Endometrial microvascular endothelial cells (primary cell): ENCODE measurements around the gene PTPN9. TPM values are rescaled to one million over a fixed set of nuclear protein-coding genes. Genes with fewer than 3 reads are reported as not detected.
"Not testable (repeated sequence)": the region's sequence is repeated elsewhere in the genome, so short reads cannot be mapped to it uniquely, and the experiment has no call there.

ENCODE experiments used
- in situ Hi-C: cut with HindIII; loops from 2 replicates; pipeline ENCODE4 v1.10.0; 2017; ENCODE audit warnings: low sequenced_read_pairs, low pct_unique_long_range_greater_than_20kb; ENCODE audit errors: inconsistent ontology term
- total RNA-seq: library from RNA; depleted of rRNA; stranded (reverse); fragments of >200 nt; gene quantifications from one replicate; pipeline ENCODE4 v1.2.3, GENCODE V29; 2015; ENCODE audit errors: inconsistent ontology term

Gene PTPN9
- total RNA-seq, 1 donor from 2014 or later: 19.1 TPM

DNA sequence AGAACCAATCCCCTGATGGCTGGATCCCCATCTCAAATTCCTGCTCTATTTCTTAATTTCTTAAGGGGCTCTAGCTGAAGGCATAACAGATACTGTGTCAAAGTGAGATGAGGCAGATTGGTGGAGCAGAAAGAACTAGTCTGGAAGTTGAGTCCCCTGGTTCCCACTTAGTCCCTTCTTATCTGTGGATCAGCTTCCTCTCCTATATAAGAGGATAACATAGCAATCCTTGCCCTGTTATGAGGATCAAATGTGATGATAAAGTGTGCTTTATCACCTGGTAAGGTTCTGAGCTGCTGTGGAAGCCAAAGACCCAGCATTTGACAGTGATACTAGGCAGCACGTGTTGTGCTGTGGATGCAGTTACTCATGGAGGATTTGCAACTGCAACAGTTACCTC lies 119.5 kb downstream of the PTPN9 start:
- in situ Hi-C loops: no loop called here

DNA sequence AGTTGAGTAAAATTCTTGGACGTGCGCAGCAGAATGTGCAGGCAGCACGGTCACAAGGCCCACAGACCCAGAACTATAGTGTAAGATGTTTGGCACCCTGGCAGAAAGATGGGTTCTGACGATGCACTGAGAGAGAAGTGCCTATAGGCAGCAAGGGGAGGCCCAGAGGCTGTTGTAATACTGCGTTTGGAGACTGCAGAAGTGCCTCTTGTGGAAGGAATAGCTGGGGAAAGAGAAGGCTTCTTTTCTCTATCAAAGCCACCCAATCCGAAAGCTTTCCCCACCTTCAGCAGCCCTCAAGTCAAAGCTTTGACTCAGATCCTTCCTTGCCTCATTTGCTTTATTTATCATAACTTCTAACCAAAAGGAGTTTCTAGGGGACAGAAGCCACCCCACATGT lies 122.4 kb downstream of the PTPN9 start:
- in situ Hi-C loops: no loop called here

DNA sequence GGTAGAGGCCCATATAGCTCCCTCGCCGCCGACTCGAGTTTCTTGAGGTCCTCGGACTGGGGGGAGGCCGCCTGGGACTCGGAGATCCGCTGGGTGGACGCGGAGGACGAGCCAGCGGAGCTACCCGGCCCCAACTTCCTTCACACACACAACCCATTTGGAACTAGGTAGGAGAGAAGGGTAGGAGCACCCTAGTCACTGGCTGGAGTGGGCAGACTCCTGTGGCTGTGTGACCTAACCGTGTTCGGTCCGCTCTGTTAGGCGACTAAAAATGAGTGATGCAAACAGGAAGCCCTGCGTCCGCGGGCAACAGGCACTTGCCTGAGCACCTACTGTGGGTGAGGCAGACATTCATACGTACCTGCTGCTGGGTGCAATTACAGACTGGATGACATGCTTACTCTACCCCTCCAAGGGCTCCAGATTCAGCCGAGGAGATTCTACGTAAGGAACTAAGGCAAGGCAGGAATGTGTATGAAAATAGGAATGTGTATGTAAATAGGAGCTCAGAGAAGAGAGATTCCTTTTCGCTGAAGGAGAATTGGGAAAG lies 123.1 kb downstream of the PTPN9 start:
- in situ Hi-C loops: no loop called here

DNA sequence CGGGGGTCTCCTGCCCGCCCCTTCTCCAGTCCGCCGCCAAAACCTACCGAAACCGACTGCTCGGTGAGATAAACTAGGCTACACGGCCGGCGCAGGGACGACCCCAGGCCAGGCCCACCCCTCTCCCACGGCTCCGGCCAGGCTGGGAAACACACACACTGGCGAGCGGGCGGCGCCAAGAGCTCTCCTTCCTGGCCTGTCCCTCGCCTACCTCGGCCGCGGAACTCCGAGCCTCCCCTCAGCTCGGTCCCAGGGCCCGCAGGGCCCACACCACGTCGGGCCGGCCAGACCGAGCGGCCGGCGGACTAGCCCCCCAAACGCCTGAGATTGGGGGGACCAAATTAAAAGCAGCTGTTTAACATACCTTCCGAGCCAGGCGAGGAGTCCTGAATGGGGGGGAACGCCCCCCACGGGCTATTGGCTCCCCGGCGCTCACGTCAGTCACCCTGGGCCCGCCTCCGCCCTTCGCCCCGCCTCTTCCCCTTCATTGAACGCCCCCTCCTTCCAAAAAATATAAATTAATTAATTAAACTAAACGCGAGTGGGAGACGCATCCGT lies 123.6 kb downstream of the PTPN9 start:
- in situ Hi-C loops: no loop called here

DNA sequence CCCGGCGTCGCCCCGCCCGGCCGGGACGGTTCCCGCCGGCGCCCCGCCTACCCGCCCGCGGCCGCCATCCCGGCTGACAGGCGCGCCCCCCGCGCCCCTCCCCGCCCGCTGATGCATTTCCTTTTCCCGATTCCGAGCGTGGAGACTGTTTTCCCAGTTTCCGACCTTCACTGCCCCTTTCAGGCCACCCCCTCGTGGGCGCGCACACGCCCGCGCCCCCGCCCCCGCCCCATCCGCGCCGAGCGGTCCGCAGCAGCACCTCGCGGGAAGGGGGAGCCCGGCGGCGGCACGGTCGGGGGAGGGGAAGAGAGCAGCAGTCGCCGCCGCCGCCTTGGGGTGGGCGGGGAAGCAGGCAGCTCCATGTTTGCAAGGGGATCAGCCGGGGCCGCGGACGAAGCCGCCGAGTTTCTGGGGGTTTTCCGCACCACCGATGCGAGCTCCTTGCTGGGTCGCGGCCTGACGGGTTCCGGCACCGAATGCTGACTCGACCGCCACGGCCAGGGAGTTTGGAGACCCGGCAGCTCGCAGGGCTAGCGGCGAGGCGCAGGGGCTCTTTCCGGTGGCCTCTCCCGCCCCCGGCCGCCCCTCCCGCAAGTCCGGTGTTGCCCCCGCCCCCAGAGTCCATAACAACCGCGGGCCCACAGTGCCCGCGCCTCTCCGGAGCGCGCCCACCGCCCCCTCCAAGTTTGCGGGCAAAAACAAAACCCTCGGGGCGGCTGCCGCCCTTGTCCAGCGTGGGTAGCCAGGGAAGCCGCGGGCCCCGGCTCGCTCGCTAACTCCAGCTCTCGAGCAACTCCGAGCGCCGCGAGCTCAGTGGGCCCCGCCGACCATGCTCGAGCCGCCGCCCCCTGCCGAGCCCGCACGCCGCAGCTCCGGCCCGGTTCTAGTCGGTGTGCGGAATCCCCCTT lies 124.4 kb downstream of the PTPN9 start:
- in situ Hi-C loops: no loop called here

DNA sequence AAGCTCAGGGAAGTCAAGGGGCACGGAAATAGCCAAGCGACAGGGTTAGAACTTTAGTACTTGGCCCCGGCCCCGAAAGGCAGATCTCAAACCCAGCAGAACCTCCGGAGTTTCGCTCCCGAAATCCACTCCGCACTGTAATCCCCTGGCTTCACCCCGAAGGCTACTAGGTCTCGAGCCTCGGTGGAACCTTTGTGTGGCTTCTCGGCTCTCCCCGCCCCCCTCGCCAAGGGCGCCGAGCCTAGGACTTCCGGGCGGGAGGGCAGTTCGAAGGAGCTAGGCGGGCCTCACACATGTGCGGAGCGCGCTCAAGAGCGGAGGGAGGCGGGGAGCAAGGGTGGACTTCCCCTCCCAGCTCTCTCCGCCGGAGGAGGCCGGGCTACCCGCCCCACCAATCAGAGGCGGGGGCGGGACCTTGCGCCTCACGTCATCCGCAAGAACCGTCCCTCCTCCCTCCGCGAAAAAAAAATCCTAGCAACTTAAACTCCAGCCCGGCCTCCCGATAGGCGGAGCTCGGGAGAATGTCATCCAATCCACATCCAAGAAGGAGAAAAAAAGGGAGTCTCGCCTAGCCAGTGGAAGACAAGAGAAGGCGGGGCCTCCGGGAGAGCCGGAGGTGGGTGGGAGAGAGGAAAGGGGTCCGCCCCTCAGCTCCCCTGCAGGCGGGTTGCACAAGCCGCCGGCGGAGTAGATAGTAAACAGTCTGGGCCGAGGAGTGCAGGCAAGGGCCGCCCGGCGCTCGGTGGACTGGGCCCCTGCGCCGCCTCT lies 125.2 kb downstream of the PTPN9 start:
- in situ Hi-C loops: no loop called here

DNA sequence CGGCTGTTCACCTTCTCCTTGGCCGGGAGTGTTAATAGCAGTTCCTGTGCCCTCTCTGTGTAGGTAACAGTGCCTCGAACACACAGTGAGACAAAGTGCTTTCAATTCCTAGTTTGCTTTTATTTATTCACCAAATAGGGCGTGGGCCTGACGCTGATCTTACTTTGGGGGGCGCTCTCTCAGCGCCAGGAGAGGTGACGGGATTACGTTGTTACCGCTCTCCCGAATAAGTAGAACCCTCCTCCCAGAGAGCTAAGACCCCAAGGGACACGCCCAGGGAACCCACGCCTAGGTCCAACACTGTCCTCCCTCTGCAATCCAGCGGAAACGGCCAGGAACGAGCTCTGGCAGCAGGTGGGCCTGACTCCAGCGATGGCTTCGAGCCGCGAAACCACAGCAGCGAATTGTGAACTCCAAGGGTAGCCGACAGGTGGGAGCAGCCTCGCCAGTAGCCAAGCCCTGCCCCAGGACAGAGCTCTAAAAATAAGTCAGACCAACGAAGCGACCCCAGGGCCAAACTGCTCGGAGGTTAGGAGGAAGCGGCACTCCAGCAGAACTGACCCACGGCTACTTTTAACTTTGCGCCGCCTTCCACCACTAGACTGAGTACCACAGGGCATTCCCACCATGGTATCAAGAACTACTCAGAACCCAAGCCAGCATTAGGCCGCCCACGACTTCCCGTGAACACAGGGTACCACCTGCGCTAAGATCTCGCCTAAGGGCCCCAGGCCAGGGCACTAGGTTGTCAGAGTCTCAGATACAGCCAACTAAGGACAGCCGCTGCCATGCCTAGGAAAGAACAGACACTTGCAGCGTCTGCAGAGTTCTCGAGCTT lies 126.0 kb downstream of the PTPN9 start:
- in situ Hi-C loops: no loop called here

DNA sequence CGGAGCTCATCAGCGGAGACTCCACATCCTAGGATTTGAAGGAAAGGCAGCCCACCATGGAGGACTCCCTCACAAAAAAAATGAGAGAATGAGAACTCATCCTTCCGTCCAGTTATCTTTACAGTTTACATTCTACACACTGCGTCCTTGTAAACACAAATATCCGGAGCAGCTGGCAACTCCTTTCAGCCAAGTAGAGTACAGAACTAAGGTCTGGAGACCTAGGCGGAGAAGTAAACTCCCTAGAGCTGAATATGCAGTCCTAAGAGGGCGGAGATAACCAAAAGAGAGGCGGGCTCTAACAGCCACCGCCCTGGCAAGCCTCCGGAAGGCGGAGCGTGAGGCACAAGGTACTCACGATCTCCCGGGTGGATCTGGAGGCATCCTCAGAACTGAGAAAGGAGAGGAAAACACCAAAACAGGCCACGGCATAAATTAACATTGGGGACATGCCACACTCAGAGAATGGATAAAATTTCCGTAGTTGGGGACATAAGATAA lies 126.7 kb downstream of the PTPN9 start:
- in situ Hi-C loops: no loop called here

DNA sequence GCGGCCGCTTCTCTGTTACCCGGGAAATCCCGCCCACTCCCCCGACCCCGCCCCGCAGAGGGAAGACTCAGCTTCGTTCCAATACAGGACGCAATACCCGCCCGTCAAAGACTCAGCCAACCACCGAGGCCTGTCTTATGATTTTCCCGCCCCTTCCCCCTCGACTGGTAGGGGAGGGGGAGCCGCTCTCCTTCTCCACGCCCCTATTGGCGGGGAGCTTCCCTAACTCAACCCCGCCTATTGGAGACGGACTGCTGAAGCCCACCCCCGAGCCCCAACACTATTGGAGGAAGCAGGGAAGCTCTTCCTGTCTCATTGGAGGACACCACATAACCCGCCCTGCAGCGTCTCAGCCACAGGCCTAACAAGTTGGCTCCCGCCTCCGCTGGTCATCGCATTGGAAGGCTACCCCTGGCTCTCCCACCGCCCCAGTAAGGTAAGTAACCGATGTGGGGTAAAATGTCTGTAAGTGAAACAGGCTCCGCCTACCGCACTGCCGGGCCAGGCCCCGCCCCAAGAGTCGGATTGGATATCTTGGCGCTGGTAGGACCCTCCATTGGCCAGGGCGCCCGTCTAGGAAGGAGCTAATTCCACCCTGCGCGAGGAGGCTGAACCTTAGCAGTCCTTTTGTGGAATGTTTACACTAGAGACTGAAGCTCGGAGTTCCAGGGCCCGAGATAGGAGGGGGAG lies 127.3 kb downstream of the PTPN9 start, which contains the start of gene SIN3A:
Gene SIN3A, minus strand, starts transcription at position 17 of the 690 bp plus-strand sequence. CDS start 21,315 bp downstream, outside the sequence.
- in situ Hi-C loops: no loop called here

DNA sequence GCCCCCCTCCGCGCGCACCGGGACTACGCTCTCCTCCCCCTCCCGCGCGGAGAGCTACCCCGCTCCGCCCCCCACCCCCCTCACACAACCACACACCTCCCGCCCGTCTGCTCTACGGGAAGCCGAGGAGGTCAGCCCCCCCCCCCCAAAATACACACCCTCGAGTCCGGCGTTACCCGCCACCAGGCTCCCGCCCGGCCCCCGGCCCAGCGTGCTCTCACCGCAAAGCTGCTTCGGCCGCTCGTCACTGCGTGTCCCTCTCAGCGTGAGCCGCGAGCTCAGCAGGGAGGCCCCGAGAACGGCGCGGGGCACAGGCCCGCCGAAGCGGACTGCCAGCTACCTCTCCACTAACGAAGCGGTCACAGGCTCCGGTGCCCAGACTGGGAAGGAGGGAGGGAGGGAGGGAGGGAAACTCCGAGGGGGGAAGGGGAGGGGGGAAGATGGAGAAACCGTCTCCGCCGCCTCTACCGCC lies 127.9 kb downstream of the PTPN9 start:
- in situ Hi-C loops: no loop called here

DNA sequence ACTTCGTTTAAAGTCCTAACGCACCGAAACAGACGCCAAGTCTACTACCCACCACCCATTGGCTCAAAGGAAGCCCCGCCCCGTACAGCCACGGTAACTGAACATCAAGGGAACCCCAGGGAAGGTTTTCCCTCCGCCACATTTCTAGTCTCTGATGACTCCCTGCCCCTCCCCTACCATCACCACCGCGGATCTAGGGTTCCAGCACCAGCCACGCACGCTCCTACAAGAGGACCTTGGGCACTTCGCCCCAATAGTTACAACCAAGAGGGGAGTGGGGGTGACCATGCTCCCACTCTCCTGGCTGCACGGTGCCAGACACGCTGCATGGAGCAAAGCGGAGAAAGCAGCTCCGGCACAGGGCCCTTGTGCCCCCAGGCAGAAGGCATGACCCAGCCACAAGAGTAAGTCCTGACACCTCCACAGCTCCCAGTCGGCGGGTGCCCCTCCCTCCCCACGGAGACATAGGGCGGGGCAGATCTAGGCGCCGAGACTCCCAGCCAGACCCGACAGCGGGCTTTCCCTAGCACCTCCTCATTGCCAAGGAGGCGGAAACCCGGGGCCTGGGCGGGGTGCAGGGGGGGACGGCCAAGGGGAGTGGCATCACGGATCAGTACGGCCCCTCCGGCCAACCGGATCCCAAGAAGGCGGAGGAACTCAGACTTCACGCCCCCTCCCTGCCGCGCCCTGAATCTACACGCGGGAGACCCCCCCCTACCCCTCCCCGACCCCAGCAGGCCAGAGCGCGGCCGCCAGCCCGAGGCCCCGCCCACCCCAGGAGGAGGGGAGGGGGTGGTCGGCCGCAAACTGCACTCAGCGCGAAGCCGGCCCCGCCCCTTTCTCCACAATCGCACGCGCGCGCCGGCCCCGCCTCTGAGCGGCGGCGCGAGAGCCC lies 128.6 kb downstream of the PTPN9 start:
- in situ Hi-C loops: no loop called here

DNA sequence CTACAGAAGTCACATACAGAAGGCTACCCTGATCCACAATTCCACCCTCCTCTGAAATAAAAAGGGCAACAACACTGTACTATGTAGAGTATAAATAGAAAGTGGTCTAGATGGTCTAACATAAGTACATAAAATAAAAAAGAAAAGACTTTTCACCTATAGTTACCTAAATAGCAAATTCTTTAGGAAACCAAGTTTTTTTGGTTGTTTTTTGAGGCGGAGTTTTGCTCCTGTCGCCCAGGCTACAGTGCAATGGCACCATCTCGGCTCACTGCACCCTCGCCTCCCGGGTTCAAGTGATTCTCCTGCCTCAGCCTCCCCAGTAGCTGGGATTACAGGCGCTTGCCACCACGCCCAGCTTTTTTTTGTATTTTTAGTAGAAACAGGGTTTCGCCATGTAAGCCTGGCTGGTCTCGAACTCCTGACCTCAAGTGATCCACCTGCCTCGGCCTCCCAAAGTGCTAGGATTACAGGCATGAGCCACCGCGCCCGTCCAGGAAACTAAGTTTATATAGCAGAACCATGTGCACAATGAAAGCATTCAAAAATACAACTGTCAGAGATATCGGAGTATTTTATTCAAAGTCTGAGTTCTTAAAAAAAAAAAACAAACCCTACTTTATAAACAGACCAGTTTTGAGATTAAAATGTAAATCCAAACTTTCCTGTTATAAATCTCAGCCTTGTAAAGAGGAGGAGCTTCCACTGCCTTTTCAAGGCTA lies 129.4 kb downstream of the PTPN9 start:
- in situ Hi-C loops: no loop called here

DNA sequence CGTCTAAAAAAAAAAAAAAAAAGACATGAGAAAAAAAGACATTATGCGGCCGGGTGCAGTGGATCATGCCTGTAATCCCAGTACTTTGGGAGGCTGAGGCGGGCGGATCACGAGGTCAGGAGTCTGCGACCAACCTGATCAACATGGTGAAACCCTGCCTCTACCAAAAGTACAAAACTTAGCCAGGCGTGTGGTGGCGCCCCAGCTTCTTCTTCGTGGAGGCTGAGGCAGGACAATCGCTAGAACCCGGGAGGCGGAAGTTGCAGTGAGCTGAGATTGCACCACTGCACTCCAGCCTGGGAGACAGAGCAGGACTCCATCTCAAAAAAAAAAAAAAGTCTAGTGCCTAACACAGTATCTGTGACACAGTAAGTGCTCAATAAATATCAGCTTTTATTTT lies 130.9 kb downstream of the PTPN9 start:
- in situ Hi-C loops: not testable (repeated sequence)

DNA sequence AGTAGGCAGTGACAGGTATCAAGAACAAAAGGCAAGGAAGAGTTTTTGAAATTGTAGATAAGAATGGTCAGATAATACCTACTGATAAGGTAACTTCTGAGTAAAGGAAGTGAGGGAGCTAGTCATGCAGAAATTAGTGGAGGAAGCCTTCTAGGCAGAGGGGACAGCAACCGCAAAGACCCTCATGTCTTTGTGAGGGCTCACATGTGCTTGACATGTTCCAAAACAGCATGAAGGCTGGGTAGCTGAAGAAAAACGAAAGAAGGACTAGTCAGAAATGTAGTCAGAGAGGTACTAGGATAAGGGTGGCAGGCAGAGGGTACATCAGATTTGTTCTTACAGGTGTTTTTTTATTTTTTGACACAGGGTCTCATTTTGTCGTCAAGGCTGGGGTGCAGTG lies 133.0 kb downstream of the PTPN9 start:
- in situ Hi-C loops: no loop called here

DNA sequence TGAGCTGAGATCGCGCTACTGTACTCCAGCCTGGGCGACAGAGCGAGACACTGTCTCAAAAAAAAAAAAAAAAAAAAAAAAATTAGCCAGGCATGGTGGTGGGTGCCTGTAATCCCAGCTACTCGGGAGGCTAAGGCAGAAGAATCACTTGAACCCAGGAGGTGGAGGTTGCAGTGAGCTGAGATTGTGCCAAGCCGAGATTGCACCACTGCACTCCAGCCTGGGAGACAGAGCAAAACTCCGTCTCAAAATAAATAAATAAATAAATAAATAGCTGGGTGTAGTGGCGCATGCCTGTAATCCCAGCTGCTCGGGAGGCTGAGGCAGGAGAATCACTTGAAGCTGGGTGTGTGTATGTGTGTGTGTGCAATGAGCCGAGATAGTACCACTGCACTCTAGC lies 133.8 kb downstream of the PTPN9 start:
- in situ Hi-C loops: not testable (repeated sequence)

DNA sequence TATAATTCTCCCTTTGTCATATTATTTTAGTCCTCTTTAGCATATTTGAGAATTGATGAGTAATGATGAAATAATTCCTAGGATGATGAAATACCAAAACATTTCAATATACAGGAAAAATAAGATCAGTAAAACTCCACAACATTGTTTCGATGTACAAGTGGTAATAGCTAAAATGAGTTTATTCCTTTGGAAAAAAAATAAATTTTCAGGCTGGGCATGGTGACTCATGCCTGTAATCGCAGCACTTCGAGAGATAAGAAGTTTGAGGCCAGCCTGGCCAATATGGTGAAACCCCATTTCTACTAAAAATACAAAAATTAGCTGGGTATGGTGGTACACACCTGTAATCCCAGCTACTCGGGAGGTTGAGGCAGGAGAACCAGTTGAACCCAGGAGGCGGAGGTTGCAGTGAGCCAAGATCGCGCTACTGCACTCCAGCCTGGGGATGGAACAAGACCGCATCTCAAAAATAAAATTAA lies 135.1 kb downstream of the PTPN9 start:
- in situ Hi-C loops: not testable (repeated sequence)
